Naive thymus-derived CD4-positive, alpha-beta T cell (primary cell): ENCODE data around the gene OSCAR. TPM values are rescaled to one million over a fixed set of nuclear protein-coding genes. Genes with fewer than 3 reads are reported as not detected.

ENCODE experiments used
- ATAC-seq: fragments of 150-1000 bp; cut with Tn5 transposase; 2 replicates; pipeline ENCODE4 v1.10.0; 2021; ENCODE audit warnings: mild to moderate bottlenecking, moderate library complexity
- CTCF ChIA-PET: fragments of 350-600 bp; sonication (Branson Sonifier 250); formaldehyde crosslinking; loops from one replicate; lab custom pipeline; 2021; ENCODE audit warnings: antibody characterized with exemption; lab: Charles Lee
- POLR2A ChIA-PET: fragments of 350-600 bp; sonication (Branson Sonifier 250); formaldehyde crosslinking; loops from one replicate; lab custom pipeline; 2021; ENCODE audit warnings: antibody characterized with exemption, inconsistent platforms; lab: Charles Lee
- DNase-seq, 9 donors: peaks; one replicate each; pipeline versions ENCODE4 v3.0.0 to v3.0.0-alpha.2; 2020 to 2022; ENCODE audit warnings: mixed read lengths in 1 of 9
- H3K27ac ChIP-seq: one replicate; pipeline ENCODE4 v1.7.0; 2013; ENCODE audit warnings: mild to moderate bottlenecking, low read depth, low read length, moderate library complexity
- H3K27me3 ChIP-seq, 2 donors: one replicate each; pipeline ENCODE4 v1.7.0; 2013; ENCODE audit warnings: low read length in 2 of 2, mild to moderate bottlenecking in 2 of 2, moderate library complexity in 2 of 2; ENCODE audit not compliant: control insufficient read depth in 2 of 2, insufficient read depth in 2 of 2
- H3K36me3 ChIP-seq, 3 experiments: 1 replicate in 2 of 3; 2 replicates in 1 of 3; pipeline ENCODE4 v1.7.0; 2013; ENCODE audit warnings: low read length in 3 of 3, mild to moderate bottlenecking in 3 of 3, moderate library complexity in 1 of 3; ENCODE audit not compliant: insufficient read depth in 3 of 3, control insufficient read depth in 2 of 3
- H3K4me1 ChIP-seq, 2 donors: one replicate each; pipeline ENCODE4 v1.7.0; 2013; ENCODE audit warnings: low read length in 2 of 2, mild to moderate bottlenecking in 2 of 2, moderate library complexity in 1 of 2; ENCODE audit not compliant: control insufficient read depth in 2 of 2, insufficient read depth in 2 of 2
- H3K4me3 ChIP-seq: 2 replicates; pipeline ENCODE4 v1.7.0; 2013; ENCODE audit warnings: mild to moderate bottlenecking, low read length
- H3K9me3 ChIP-seq, 3 experiments: 1 replicate in 2 of 3; 2 replicates in 1 of 3; pipeline ENCODE4 v1.7.0; 2013; ENCODE audit warnings: low read length in 3 of 3; ENCODE audit not compliant: control insufficient read depth in 2 of 3
- H3K27ac Mint-ChIP-seq, 9 donors: one replicate each; pipeline ENCODE4 v1.8.0; 2020 to 2022; ENCODE audit warnings: mixed read lengths in 9 of 9, mild to moderate bottlenecking in 8 of 9, moderate library complexity in 5 of 9, inconsistent platforms in 2 of 9
- H3K27me3 Mint-ChIP-seq, 5 donors: one replicate each; pipeline ENCODE4 v1.8.0; 2021 to 2022; ENCODE audit warnings: mixed read lengths in 5 of 5, mild to moderate bottlenecking in 1 of 5
- H3K36me3 Mint-ChIP-seq, 5 donors: one replicate each; pipeline ENCODE4 v1.8.0; 2020 to 2022; ENCODE audit warnings: mixed read lengths in 5 of 5, mild to moderate bottlenecking in 3 of 5, inconsistent platforms in 1 of 5
- H3K4me1 Mint-ChIP-seq, 7 donors: one replicate each; pipeline ENCODE4 v1.8.0; 2020 to 2022; ENCODE audit warnings: mixed read lengths in 7 of 7, mild to moderate bottlenecking in 3 of 7, inconsistent platforms in 1 of 7
- H3K4me3 Mint-ChIP-seq, 10 donors: one replicate each; pipeline ENCODE4 v1.8.0; 2020 to 2022; ENCODE audit warnings: mild to moderate bottlenecking in 10 of 10, mixed read lengths in 10 of 10, moderate library complexity in 6 of 10, inconsistent platforms in 2 of 10
- H3K9me3 Mint-ChIP-seq, 11 donors: one replicate each; pipeline ENCODE4 v1.8.0; 2020 to 2022; ENCODE audit warnings: mixed read lengths in 11 of 11, mild to moderate bottlenecking in 4 of 11, inconsistent platforms in 1 of 11, moderate library complexity in 1 of 11
- intact Hi-C, 2 donors: fragments of 100-400 bp; cut with micrococcal nuclease; formaldehyde crosslinking; loops; one replicate each; pipeline ENCODE4 v1.15.1; 2023
- polyA plus RNA-seq, 2 donors: library from polyadenylated mRNA; unstranded; fragments of 300-500 nt; fragmentation: Illumina TruSeq; gene quantifications; one replicate each; pipeline ENCODE4 v1.2.3, GENCODE V29; 2021
- total RNA-seq, 6 experiments: library from RNA in 5 of 6; stranded (reverse) in 5 of 6; gene quantifications; 1 replicate in 5 of 6; 2 replicates in 1 of 6; pipeline ENCODE4 v1.2.3 and lab custom pipeline; 2021 to 2026

OSCAR gene
- total and polyA plus RNA-seq, 7 experiments from 2014 or later: 0.13 to 44.6 (median 0.38) TPM; not detected in 1

DNA sequence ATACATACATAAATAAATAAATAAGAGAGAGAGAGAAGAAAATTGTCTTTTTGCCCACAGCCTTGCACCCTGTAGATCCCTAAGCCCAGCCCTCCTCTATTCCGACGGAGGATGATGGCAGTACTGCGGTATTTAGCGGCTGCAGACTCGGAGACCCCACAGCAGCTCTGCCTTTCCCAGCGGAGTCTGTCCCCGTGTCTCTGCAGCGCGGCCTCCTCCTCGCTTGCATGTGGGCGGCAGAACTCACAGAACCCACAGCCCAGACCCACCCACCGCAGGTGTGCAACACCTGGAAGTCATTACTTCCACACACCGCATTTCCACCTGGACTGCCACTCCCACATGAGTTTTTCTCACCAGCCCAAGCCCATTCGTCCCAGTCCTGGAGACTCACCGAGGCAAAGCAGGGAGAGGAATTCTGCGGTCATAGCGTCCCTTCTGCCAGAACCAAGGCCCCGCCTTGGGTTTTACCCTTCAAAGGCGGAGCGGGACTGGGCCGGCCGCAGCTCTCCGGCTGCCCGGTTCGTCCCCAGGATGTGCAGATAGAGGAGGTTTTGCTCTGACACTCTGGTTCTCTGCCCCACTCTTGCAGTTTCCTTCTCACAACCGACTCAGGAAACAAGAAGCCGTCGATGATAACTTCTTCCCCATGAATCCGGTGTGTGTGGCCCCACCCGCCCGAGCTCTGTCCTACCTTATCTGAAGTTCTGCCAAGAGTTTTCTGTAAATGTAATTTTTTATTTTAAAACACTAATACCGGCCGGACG is 37.1 kb downstream of the OSCAR start, which contains the start of gene VSTM1:
Gene VSTM1 (minus strand): TSS at position 548 of the 767 bp plus-strand sequence. CDS start 120 bp downstream, at position 428.
- Histone ChIP-seq H3K9me3 (no peaks in the 10 kb centered on the region), H3K27ac (no peak within 1 kb of the TSS), H3K36me3 (no peaks in the 10 kb centered on the region), H3K27me3 (no peaks in the 10 kb centered on the region), H3K4me1 (no peaks in the 10 kb centered on the region), H3K4me3 (no peak within 1 kb of the TSS)
- Mint-ChIP-seq H3K36me3 (no peaks in the 10 kb centered on the region), H3K4me3 (no peak within 1 kb of the TSS), H3K4me1 (peaks cover 0 to 2% (median 0%) of the 10 kb centered on the region in 7 donors), H3K9me3 (peaks cover 0 to 4% (median 0%) of the 10 kb centered on the region in 11 donors), H3K27ac (no peak within 1 kb of the TSS), H3K27me3 (peaks cover 11 to 61% (median 21%) of the 10 kb centered on the region in 5 donors)
- intact Hi-C loops: no loop called here
- POLR2A ChIA-PET: no interaction called here
- DNase-seq: no peak
- CTCF ChIA-PET: no interaction called here
- no peak for ATAC-seq

DNA sequence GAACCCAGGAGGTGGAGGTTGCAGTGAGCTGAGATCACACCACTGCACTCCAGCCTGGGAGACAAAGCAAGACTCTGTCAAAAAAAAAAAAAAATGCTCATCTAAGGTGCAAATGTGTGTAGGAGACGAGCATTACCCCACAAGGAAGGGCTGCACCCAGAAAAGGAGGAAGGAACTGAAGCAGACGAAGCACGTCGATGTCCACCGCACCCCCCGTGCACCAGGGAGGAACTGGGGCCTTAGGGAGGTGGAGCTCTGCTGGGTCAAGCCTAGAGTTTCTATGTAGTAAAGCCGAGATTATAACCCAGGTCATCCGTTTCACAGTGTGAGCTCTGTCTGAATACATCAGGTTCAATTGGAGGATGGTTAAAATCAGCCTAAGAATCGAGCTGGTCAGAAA is 38.0 kb downstream of the OSCAR start:
- no peaks in the 10 kb centered on the region for H3K4me1 ChIP-seq
- peak; percentile 41 for ATAC-seq
- H3K9me3 Mint-ChIP-seq: peaks cover 0 to 4% (median 0%) of the 10 kb centered on the region in 11 donors
- ChIA-PET CTCF (no interaction called here), POLR2A (no interaction called here)
- DNase-seq: no peak
- intact Hi-C loops: no loop called here
- peaks cover 0 to 2% (median 0%) of the 10 kb centered on the region in 7 donors for H3K4me1 Mint-ChIP-seq
- H3K4me3 Mint-ChIP-seq: no peak overlapping the region
- H3K27me3 Mint-ChIP-seq: peaks cover 11 to 55% (median 21%) of the 10 kb centered on the region in 5 donors
- H3K27ac Mint-ChIP-seq: no peak overlapping the region
- H3K9me3 ChIP-seq: no peaks in the 10 kb centered on the region
- no peaks in the 10 kb centered on the region for H3K27me3 ChIP-seq
- no peaks in the 10 kb centered on the region for H3K36me3 ChIP-seq
- H3K36me3 Mint-ChIP-seq: no peaks in the 10 kb centered on the region
- no peak overlapping the region for H3K4me3 ChIP-seq
- H3K27ac ChIP-seq: no peak overlapping the region

DNA sequence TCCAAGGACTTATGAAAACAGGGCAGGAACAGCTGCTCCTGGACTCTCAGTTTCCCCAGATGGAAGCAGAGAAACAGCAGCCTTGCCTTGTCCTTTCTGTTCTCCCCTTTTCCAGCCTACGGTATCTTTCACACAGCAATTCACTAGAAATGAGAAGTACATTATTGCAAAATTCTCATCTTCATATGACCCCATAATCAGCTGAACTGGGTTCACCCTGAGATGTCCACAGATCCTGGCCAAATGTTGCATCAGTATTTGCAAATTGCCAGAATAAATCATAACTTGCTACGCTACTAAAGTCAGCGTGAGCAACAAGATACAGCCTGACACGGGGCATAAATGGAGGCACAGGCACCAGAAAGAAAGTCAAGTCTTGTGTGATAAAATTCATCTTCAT is 53.0 kb downstream of the OSCAR start:
- Mint-ChIP-seq H3K4me3 (no peak overlapping the region), H3K9me3 (peaks cover 0 to 19% (median 6%) of the 10 kb centered on the region in 11 donors), H3K27me3 (peaks cover 0 to 54% (median 40%) of the 10 kb centered on the region in 5 donors), H3K4me1 (no peaks in the 10 kb centered on the region), H3K36me3 (peaks cover 0 to 5% (median 0%) of the 10 kb centered on the region in 5 donors), H3K27ac (no peak overlapping the region)
- H3K4me3 ChIP-seq: no peak overlapping the region
- CTCF ChIA-PET: no interaction called here
- intact Hi-C loops: no loop called here
- H3K9me3 ChIP-seq: no peaks in the 10 kb centered on the region
- no peaks in the 10 kb centered on the region for H3K27me3 ChIP-seq
- ATAC-seq (peak; percentile 51), DNase-seq (no peak)
- no peaks in the 10 kb centered on the region for H3K4me1 ChIP-seq
- H3K27ac ChIP-seq: no peak overlapping the region
- POLR2A ChIA-PET: no interaction called here
- H3K36me3 ChIP-seq: no peaks in the 10 kb centered on the region

DNA sequence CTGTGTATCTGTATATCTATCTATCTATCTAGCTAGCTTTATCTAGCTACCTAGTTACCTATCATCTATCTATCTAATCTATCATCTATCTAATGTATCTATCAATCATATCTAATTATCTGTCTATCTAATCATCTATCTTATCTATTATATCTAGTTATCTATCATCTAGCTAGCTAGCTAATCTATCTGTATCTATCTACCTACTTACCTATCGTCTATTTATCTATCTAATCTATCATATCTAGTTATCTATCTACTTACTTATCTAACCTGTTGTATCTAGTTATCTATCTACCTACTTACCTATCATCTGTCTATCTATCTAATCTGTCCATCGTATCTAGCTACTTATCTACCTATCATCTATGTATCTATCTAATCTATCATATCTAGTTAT is 54.8 kb downstream of the OSCAR start:
- ChIA-PET POLR2A (no interaction called here), CTCF (no interaction called here)
- Mint-ChIP-seq H3K9me3 (peaks cover 0 to 19% (median 5%) of the 10 kb centered on the region in 11 donors), H3K36me3 (peaks cover 0 to 5% (median 0%) of the 10 kb centered on the region in 5 donors), H3K4me3 (no peak overlapping the region), H3K4me1 (no peaks in the 10 kb centered on the region), H3K27me3 (peaks cover 0 to 58% (median 50%) of the 10 kb centered on the region in 5 donors), H3K27ac (no peak overlapping the region)
- no peak for DNase-seq
- Histone ChIP-seq H3K27ac (no peak overlapping the region), H3K36me3 (no peaks in the 10 kb centered on the region), H3K4me3 (no peak overlapping the region), H3K27me3 (peaks cover 0 to 4% of the 10 kb centered on the region in 2 donors), H3K9me3 (no peaks in the 10 kb centered on the region), H3K4me1 (no peaks in the 10 kb centered on the region)
- no peak for ATAC-seq
- intact Hi-C loops: no loop called here

Other genes starting within 250 kb of the OSCAR start
- gene MYADM, start 232.9 kb downstream of the OSCAR start, total RNA-seq: 100 to 1,000 TPM in 3 of 5 experiments, 10 to 100 TPM in 2; 51.5 to 524 (median 116) TPM
- gene MYADM, start 232.9 kb downstream of the OSCAR start, polyA plus RNA-seq: 10 to 100 TPM; 60.6 to 61.3 TPM
- 1 to 10 TPM in 2 of 5 experiments, not detected in 3; 1.6 to 2.4 TPM for gene PRKCG, start 218.6 kb downstream of the OSCAR start, total RNA-seq
- under 1 TPM in 1 of 2 donors, not detected in 1; 0.05 TPM for gene PRKCG, start 218.6 kb downstream of the OSCAR start, polyA plus RNA-seq
- not detected for gene CACNG7, start 191.5 kb downstream of the OSCAR start, total RNA-seq
- gene CACNG7, start 191.5 kb downstream of the OSCAR start, polyA plus RNA-seq: not detected
- under 1 TPM in 2 of 5 experiments, not detected in 3; 0.24 to 0.34 TPM for gene CACNG8, start 137.9 kb downstream of the OSCAR start, total RNA-seq
- not detected for gene CACNG8, start 137.9 kb downstream of the OSCAR start, polyA plus RNA-seq
- gene CACNG6, start 109.2 kb downstream of the OSCAR start, total RNA-seq: 1 to 10 TPM in 1 of 5 experiments, under 1 TPM in 1, not detected in 3; 0.42 to 1.9 TPM
- gene CACNG6, start 109.2 kb downstream of the OSCAR start, polyA plus RNA-seq: not detected
- 1 to 10 TPM in 2 of 5 experiments, not detected in 3; 1.7 to 2.1 TPM for gene VSTM1, start 36.9 kb downstream of the OSCAR start, total RNA-seq
- not detected for gene VSTM1, start 36.9 kb downstream of the OSCAR start, polyA plus RNA-seq
- gene TARM1, start 19.4 kb downstream of the OSCAR start, total RNA-seq: not detected
- not detected for gene TARM1, start 19.4 kb downstream of the OSCAR start, polyA plus RNA-seq
- gene NDUFA3, start 2.1 kb upstream of the OSCAR start, total RNA-seq: 100 to 1,000 TPM in 3 of 5 experiments, 10 to 100 TPM in 2; 64.4 to 127 (median 117) TPM
- gene NDUFA3, start 2.1 kb upstream of the OSCAR start, polyA plus RNA-seq: 100 to 1,000 TPM; 333 to 490 TPM
- 10 to 100 TPM; 13.4 to 46.5 (median 14.6) TPM for gene TFPT, start 14.9 kb upstream of the OSCAR start, total RNA-seq
- gene TFPT, start 14.9 kb upstream of the OSCAR start, polyA plus RNA-seq: 10 to 100 TPM; 15.2 to 21.6 TPM
- gene PRPF31, start 15.0 kb upstream of the OSCAR start, total RNA-seq: 10 to 100 TPM; 51.8 to 82.1 (median 71.0) TPM
- 10 to 100 TPM; 74.8 to 87.4 TPM for gene PRPF31, start 15.0 kb upstream of the OSCAR start, polyA plus RNA-seq
- gene CNOT3, start 37.0 kb upstream of the OSCAR start, total RNA-seq: 10 to 100 TPM; 38.0 to 84.6 (median 63.9) TPM
- 10 to 100 TPM; 10.1 to 13.1 TPM for gene CNOT3, start 37.0 kb upstream of the OSCAR start, polyA plus RNA-seq
- gene LENG1, start 58.9 kb upstream of the OSCAR start, total RNA-seq: 10 to 100 TPM in 3 of 5 experiments, 1 to 10 TPM in 2; 7.1 to 20.4 (median 11.8) TPM
- gene LENG1, start 58.9 kb upstream of the OSCAR start, polyA plus RNA-seq: 10 to 100 TPM; 11.9 to 13.5 TPM
- 1 to 10 TPM in 3 of 5 experiments, not detected in 2; 1.0 to 5.9 (median 1.2) TPM for gene TMC4, start 72.4 kb upstream of the OSCAR start, total RNA-seq
- gene TMC4, start 72.4 kb upstream of the OSCAR start, polyA plus RNA-seq: under 1 TPM in 1 of 2 donors, not detected in 1; 0.20 TPM
- gene MBOAT7, start 88.8 kb upstream of the OSCAR start, total RNA-seq: 10 to 100 TPM; 25.8 to 79.4 (median 43.0) TPM
- gene MBOAT7, start 88.8 kb upstream of the OSCAR start, polyA plus RNA-seq: 10 to 100 TPM; 11.3 to 18.9 TPM
- 10 to 100 TPM in 4 of 5 experiments, 1 to 10 TPM in 1; 9.5 to 24.2 (median 17.8) TPM for gene TSEN34, start 90.5 kb upstream of the OSCAR start, total RNA-seq
- gene TSEN34, start 90.5 kb upstream of the OSCAR start, polyA plus RNA-seq: 10 to 100 TPM; 29.5 to 48.7 TPM
- 1,000 to 10,000 TPM; 1,217 to 2,149 (median 1,306) TPM for gene RPS9, start 100.1 kb upstream of the OSCAR start, total RNA-seq
- gene RPS9, start 100.1 kb upstream of the OSCAR start, polyA plus RNA-seq: 1,000 to 10,000 TPM; 1,192 to 1,308 TPM
- 10 to 100 TPM in 1 of 5 experiments, 1 to 10 TPM in 4; 1.9 to 76.4 (median 2.1) TPM for gene LILRB3, start 122.2 kb upstream of the OSCAR start, total RNA-seq
- gene LILRB3, start 122.2 kb upstream of the OSCAR start, polyA plus RNA-seq: under 1 TPM in 1 of 2 donors, not detected in 1; 0.40 TPM
- gene LILRA6, start 142.0 kb upstream of the OSCAR start, total RNA-seq: 10 to 100 TPM in 1 of 5 experiments, 1 to 10 TPM in 1, under 1 TPM in 3; 0.24 to 27.0 (median 0.97) TPM
- gene LILRA6, start 142.0 kb upstream of the OSCAR start, polyA plus RNA-seq: under 1 TPM; 0.12 to 0.36 TPM
- gene LILRB5, start 156.5 kb upstream of the OSCAR start, total RNA-seq: 1 to 10 TPM in 3 of 5 experiments, under 1 TPM in 1, not detected in 1; 0.08 to 1.8 (median 1.2) TPM
- gene LILRB5, start 156.5 kb upstream of the OSCAR start, polyA plus RNA-seq: not detected
- gene LILRB2, start 180.3 kb upstream of the OSCAR start, total RNA-seq: 100 to 1,000 TPM in 1 of 5 experiments, 10 to 100 TPM in 1, 1 to 10 TPM in 2, not detected in 1; 1.5 to 131 (median 6.0) TPM
- under 1 TPM in 1 of 2 donors, not detected in 1; 0.12 TPM for gene LILRB2, start 180.3 kb upstream of the OSCAR start, polyA plus RNA-seq
- gene LILRA5, start 212.4 kb upstream of the OSCAR start, total RNA-seq: 10 to 100 TPM in 1 of 5 experiments, 1 to 10 TPM in 1, under 1 TPM in 2, not detected in 1; 0.32 to 82.1 (median 5.1) TPM
- gene LILRA5, start 212.4 kb upstream of the OSCAR start, polyA plus RNA-seq: under 1 TPM in 1 of 2 donors, not detected in 1; 0.34 TPM
- gene LILRA4, start 238.4 kb upstream of the OSCAR start, total RNA-seq: 1 to 10 TPM in 2 of 5 experiments, not detected in 3; 3.5 to 8.9 TPM
- not detected for gene LILRA4, start 238.4 kb upstream of the OSCAR start, polyA plus RNA-seq